Liver (tissue), 9 donors: Measurements from ENCODE around the gene SMYD1. TPM values are rescaled to one million over a fixed set of nuclear protein-coding genes. Genes with fewer than 3 reads are reported as not detected.
A peak's percentile ranks its signal among the peaks of the same experiment; 100 is the strongest.

Experiments used
- DNase-seq: peaks from one replicate; pipeline ENCODE4 v3.0.0-alpha.2; 2017; ENCODE audit warnings: low spot score
- H3K27ac ChIP-seq, 2 donors: one replicate each; pipeline ENCODE4 v1.7.0; 2013; ENCODE audit warnings: inconsistent platforms in 2 of 2, low read length in 2 of 2, control low read depth in 1 of 2, low read depth in 1 of 2, mild to moderate bottlenecking in 1 of 2
- H3K27me3 ChIP-seq, 4 donors: one replicate each; pipeline versions ENCODE4 v1.6.1 to v1.7.0; 2013; ENCODE audit warnings: low read length in 3 of 4, inconsistent platforms in 1 of 4, mild to moderate bottlenecking in 1 of 4, moderate library complexity in 1 of 4; ENCODE audit not compliant: control insufficient read depth in 4 of 4, insufficient read depth in 4 of 4
- H3K36me3 ChIP-seq, 4 donors: one replicate each; pipeline versions ENCODE4 v1.6.1 to v1.7.0; 2013; ENCODE audit warnings: low read length in 3 of 4, mild to moderate bottlenecking in 3 of 4, low read depth in 1 of 4, moderate library complexity in 1 of 4; ENCODE audit not compliant: control insufficient read depth in 4 of 4, insufficient read depth in 3 of 4
- H3K4me1 ChIP-seq, 4 donors: one replicate each; pipeline versions ENCODE4 v1.6.1 to v1.7.0; 2013; ENCODE audit warnings: low read length in 3 of 4, mild to moderate bottlenecking in 3 of 4, moderate library complexity in 1 of 4; ENCODE audit not compliant: control insufficient read depth in 4 of 4, insufficient read depth in 4 of 4
- H3K4me3 ChIP-seq, 3 donors: one replicate each; pipeline versions ENCODE4 v1.6.1 to v1.7.0; 2013; ENCODE audit warnings: low read length in 3 of 3, control low read depth in 1 of 3, low read depth in 1 of 3, mild to moderate bottlenecking in 1 of 3
- H3K9ac ChIP-seq, 2 donors: one replicate each; pipeline ENCODE4 v1.7.0; 2013; ENCODE audit warnings: low read length in 2 of 2, mild to moderate bottlenecking in 2 of 2, moderate library complexity in 2 of 2, control low read depth in 1 of 2, low read depth in 1 of 2
- H3K9me3 ChIP-seq, 4 donors: one replicate each; pipeline versions ENCODE4 v1.6.1 to v1.7.0; 2013; ENCODE audit warnings: low read length in 3 of 4; ENCODE audit not compliant: control insufficient read depth in 4 of 4
- CTCF ChIP-seq: fragments of 150-350 bp; IDR thresholded peaks from 2 replicates; pipeline ENCODE4 v1.5.1; 2017; ENCODE audit warnings: improper control_type of control experiment, low read depth, low read length; ENCODE audit not compliant: missing input control
- GABPA ChIP-seq, 2 donors: IDR thresholded peaks in 1 of 2; conservative IDR thresholded peaks in 1 of 2; 2 replicates each; pipeline ENCODE4 v1.6.1; 2016; ENCODE audit warnings: antibody characterized with exemption in 2 of 2, mild to moderate bottlenecking in 1 of 2, moderate library complexity in 1 of 2
- HNF4A ChIP-seq, 2 donors: conservative IDR thresholded peaks; 2 replicates each; pipeline ENCODE4 v1.6.1; 2016; ENCODE audit warnings: antibody characterized with exemption in 2 of 2, mild to moderate bottlenecking in 2 of 2
- HNF4G ChIP-seq: IDR thresholded peaks from 2 replicates; pipeline ENCODE4 v1.6.1; 2016; ENCODE audit warnings: antibody characterized with exemption
- JUND ChIP-seq, 2 donors: IDR thresholded peaks; 2 replicates each; pipeline ENCODE4 v1.6.1; 2016; ENCODE audit warnings: antibody characterized with exemption in 2 of 2
- NR2F2 ChIP-seq: IDR thresholded peaks from 2 replicates; pipeline ENCODE4 v1.6.1; 2016; ENCODE audit warnings: antibody characterized with exemption
- RAD21 ChIP-seq, 2 donors: IDR thresholded peaks; 2 replicates each; pipeline ENCODE4 v1.6.1; 2016; ENCODE audit warnings: antibody characterized with exemption in 2 of 2, mild to moderate bottlenecking in 2 of 2
- RXRA ChIP-seq, 2 donors: IDR thresholded peaks; 2 replicates each; pipeline ENCODE4 v1.6.1; 2017 to 2018; ENCODE audit warnings: antibody characterized with exemption in 2 of 2, mild to moderate bottlenecking in 1 of 2
- SP1 ChIP-seq: IDR thresholded peaks from 2 replicates; pipeline ENCODE4 v1.6.1; 2018; ENCODE audit warnings: antibody characterized with exemption, mild to moderate bottlenecking
- TAF1 ChIP-seq: conservative IDR thresholded peaks from 2 replicates; pipeline ENCODE4 v1.6.1; 2016; ENCODE audit warnings: antibody characterized with exemption, mild to moderate bottlenecking
- YY1 ChIP-seq: IDR thresholded peaks from 2 replicates; pipeline ENCODE4 v1.6.1; 2016; ENCODE audit warnings: antibody characterized with exemption, mild to moderate bottlenecking
- WGBS: extraction: QIAGEN DNeasy Blood & Tissue Kit; methylation state at CpG from one replicate; pipeline ENCODE4 v1.1.7; 2013; 5-methylcytosine and 5-hydroxymethylcytosine counted together
- polyA plus RNA-seq, 2 donors: library from polyadenylated mRNA; stranded (reverse) in 1 of 2; unstranded in 1 of 2; fragments of 200-250 nt in 1 of 2; fragments of >200 nt in 1 of 2; fragmentation: Nextera tagmentation in 1 of 2; extraction: Ambion mirVana in 1 of 2; gene quantifications; one replicate each; pipeline versions ENCODE4 v1.2.1 to v1.2.3, GENCODE V29; 2013 to 2015
- total RNA-seq, 2 donors: library from RNA; depleted of rRNA; stranded (reverse); fragments of >200 nt; gene quantifications; one replicate each; pipeline ENCODE4 v1.2.3, GENCODE V29; 2014
- TF ChIP-seq, protein P1 (sequence below): IDR thresholded peaks from 2 replicates; pipeline ENCODE4 v1.6.1; 2016; ENCODE audit warnings: antibody characterized with exemption
- TF ChIP-seq, protein P2 (sequence below): IDR thresholded peaks from 2 replicates; pipeline ENCODE4 v1.6.1; 2016; ENCODE audit warnings: antibody characterized with exemption
- donor health status: healthy.
- donor health status: healthy.
- donor health status: healthy.
- donor health status: healthy.
- donor health status: healthy.

The SMYD1 gene
- total and polyA plus RNA-seq, 4 donors: not detected

GRCh38 chr2:88057437-88057844 lies 10.2 kb upstream of the SMYD1 start:
- Histone ChIP-seq H3K9me3 (no peaks in the 10 kb centered on the region), H3K9ac (no peak overlapping the region), H3K4me1 (peaks cover 4 to 27% (median 17%) of the 10 kb centered on the region in 4 donors), H3K4me3 (no peak overlapping the region), H3K36me3 (no peaks in the 10 kb centered on the region), H3K27ac (no peak overlapping the region), H3K27me3 (no peaks in the 10 kb centered on the region)
- TF ChIP-seq RAD21 (IDR thresholded peaks at IDR 0.05) (no peak), RXRA (IDR thresholded peaks at IDR 0.05) (no peak), HNF4G (no peak), JUND (IDR thresholded peaks at IDR 0.05) (no peak), GABPA (IDR thresholded peaks at IDR 0.05 in 1 of 2, conservative IDR thresholded peaks at IDR 0.05 in 1 of 2) (no peak), CTCF (no peak)
- TF ChIP-seq, protein P1, sequence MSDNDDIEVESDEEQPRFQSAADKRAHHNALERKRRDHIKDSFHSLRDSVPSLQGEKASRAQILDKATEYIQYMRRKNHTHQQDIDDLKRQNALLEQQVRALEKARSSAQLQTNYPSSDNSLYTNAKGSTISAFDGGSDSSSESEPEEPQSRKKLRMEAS: no peak
- 71% methylated on average over 4 of the region's 4 CpGs for WGBS
- no peak for DNase-seq

DNA sequence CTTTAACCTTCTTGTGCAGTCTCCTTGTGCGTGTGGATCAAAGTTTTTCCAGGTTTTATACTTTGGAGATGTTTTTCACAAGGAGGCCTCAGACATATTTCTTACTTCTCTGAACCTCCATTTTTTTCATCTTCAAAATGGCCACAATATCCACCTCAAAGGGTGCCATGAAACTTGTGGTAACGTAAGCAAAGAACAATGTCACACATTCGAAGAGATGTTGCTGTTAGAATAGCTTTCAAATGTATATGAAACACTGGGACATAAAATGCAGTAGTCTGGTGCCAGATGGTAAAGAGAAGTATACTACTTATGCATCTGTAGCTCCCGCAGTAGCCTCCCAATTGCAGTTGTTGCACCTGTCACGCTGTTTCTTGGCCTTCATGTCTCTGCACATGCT lies 9.4 kb upstream of the SMYD1 start:
- Histone ChIP-seq H3K4me3 (no peak overlapping the region), H3K9me3 (no peaks in the 10 kb centered on the region), H3K36me3 (no peaks in the 10 kb centered on the region), H3K9ac (no peak overlapping the region), H3K27me3 (no peaks in the 10 kb centered on the region), H3K27ac (no peak overlapping the region), H3K4me1 (peaks cover 4 to 22% (median 13%) of the 10 kb centered on the region in 4 donors)
- DNase-seq: no peak
- no peak for TF ChIP-seq TAF1
- TF ChIP-seq CTCF: no peak
- no peak for TF ChIP-seq YY1
- no peak for TF ChIP-seq NR2F2
- TF ChIP-seq HNF4G: no peak
- WGBS: 94% methylated on average over 5 of the region's 5 CpGs

DNA sequence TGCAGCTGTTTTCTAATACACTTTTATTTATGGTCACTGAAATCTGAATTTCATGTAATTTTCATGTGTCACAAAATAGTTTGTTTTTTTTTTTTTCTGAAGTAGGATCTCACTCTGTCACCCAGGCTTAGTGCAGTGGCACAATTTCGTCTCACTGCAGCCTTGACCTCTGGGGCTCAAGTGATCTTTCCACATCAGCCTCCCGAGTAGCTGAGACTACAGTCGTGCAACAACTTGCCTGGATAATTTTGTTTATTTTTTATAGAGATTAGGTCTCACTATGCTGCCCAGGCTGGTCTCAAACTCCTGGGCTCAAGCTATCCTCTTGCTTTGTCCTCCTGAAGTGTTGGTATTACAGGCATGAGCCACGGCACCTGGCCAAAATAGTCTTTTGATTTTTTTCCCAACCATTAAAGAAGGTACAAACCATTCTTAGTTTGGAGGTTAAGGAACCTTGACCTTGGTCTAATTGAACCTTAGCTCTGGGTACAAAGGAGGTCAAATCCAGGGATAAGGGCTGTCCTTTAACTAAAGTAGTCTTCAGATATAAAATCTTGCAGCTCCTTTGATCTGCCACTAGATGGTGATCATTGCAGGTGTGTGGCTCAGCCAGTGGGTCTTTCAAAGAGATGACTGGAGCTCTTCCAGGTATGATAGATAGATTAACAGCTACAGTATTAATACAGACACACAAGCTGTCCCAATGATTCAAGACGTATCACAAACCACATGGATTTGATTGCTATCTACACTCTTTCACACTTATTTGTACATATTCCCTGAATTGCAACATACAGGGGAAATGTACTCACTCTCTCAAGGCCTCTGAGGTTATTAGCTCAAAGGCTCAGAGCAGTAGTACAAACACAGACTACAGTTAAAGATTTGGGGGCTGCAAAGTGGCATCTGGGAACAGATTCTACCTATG lies 7.4 kb upstream of the SMYD1 start:
- H3K9ac ChIP-seq: no peak overlapping the region
- H3K36me3 ChIP-seq: no peaks in the 10 kb centered on the region
- H3K4me1 ChIP-seq: peaks cover 0 to 6% (median 5%) of the 10 kb centered on the region in 4 donors
- H3K4me3 ChIP-seq: no peak overlapping the region
- H3K9me3 ChIP-seq: no peaks in the 10 kb centered on the region
- DNase-seq: no peak
- no peaks in the 10 kb centered on the region for H3K27me3 ChIP-seq
- WGBS: 22% methylated on average over 5 of the region's 5 CpGs
- no peak overlapping the region for H3K27ac ChIP-seq
- no peak for TF ChIP-seq YY1
- no peak for TF ChIP-seq TAF1
- TF ChIP-seq, protein P1: no peak
- peak; percentile 78 for TF ChIP-seq CTCF
- TF ChIP-seq NR2F2: peak; percentile 73
- peak; percentile 97 to 98 for TF ChIP-seq RAD21 (IDR thresholded peaks at IDR 0.05)
- TF ChIP-seq, protein P2, sequence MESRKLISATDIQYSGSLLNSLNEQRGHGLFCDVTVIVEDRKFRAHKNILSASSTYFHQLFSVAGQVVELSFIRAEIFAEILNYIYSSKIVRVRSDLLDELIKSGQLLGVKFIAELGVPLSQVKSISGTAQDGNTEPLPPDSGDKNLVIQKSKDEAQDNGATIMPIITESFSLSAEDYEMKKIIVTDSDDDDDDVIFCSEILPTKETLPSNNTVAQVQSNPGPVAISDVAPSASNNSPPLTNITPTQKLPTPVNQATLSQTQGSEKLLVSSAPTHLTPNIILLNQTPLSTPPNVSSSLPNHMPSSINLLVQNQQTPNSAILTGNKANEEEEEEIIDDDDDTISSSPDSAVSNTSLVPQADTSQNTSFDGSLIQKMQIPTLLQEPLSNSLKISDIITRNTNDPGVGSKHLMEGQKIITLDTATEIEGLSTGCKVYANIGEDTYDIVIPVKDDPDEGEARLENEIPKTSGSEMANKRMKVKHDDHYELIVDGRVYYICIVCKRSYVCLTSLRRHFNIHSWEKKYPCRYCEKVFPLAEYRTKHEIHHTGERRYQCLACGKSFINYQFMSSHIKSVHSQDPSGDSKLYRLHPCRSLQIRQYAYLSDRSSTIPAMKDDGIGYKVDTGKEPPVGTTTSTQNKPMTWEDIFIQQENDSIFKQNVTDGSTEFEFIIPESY: no peak
- no peak for TF ChIP-seq SP1
- TF ChIP-seq HNF4A (conservative IDR thresholded peaks at IDR 0.05): peak; percentile 39 to 94
- peak; percentile 54 for TF ChIP-seq HNF4G
